MCF 10A (cell line): ENCODE results near the gene SLC4A2. TPM values are rescaled to one million over a fixed set of nuclear protein-coding genes. Genes with fewer than 3 reads are reported as not detected.

Experiments
- BruUV-seq: library from RNA; stranded (reverse); fragments of 400-500 nt; replicated peaks from 2 replicates; lab custom pipeline; 2021; lab: Mats Ljungman, UMichigan
- CTCF ChIA-PET: fragments of 300-600 bp; sonication (Branson Sonifier 250); formaldehyde crosslinking; extraction: SDS; loops from one replicate; lab custom pipeline; 2021; ENCODE audit warnings: antibody characterized with exemption, inconsistent platforms; lab: Yijun Ruan, JAX
- POLR2A ChIA-PET: fragments of 300-600, 350-650 bp; sonication (Branson Sonifier 250); formaldehyde crosslinking; extraction: SDS; loops from one replicate; lab custom pipeline; 2020; ENCODE audit warnings: antibody characterized with exemption, inconsistent platforms; lab: Yijun Ruan, JAX
- DNase-seq: peaks from one replicate; pipeline ENCODE4 v3.0.0-alpha.2; 2018; ENCODE audit not compliant: unreplicated experiment
- H3K27ac Mint-ChIP-seq: one replicate; pipeline ENCODE4 v1.8.0; 2022; ENCODE audit warnings: mild to moderate bottlenecking, low read depth, mixed read lengths; ENCODE audit not compliant: unreplicated experiment
- H3K27me3 Mint-ChIP-seq: one replicate; pipeline ENCODE4 v1.8.0; 2022; ENCODE audit warnings: mixed read lengths; ENCODE audit not compliant: insufficient read depth, unreplicated experiment
- H3K36me3 Mint-ChIP-seq: one replicate; pipeline ENCODE4 v1.8.0; 2022; ENCODE audit warnings: mild to moderate bottlenecking, moderate library complexity, mixed read lengths; ENCODE audit not compliant: insufficient read depth, unreplicated experiment
- H3K4me1 Mint-ChIP-seq: one replicate; pipeline ENCODE4 v1.8.0; 2022; ENCODE audit warnings: mixed read lengths; ENCODE audit not compliant: insufficient read depth, unreplicated experiment
- H3K4me3 Mint-ChIP-seq: one replicate; pipeline ENCODE4 v1.8.0; 2022; ENCODE audit warnings: mild to moderate bottlenecking, moderate library complexity, mixed read lengths; ENCODE audit not compliant: unreplicated experiment
- H3K9me3 Mint-ChIP-seq: one replicate; pipeline ENCODE4 v1.8.0; 2022; ENCODE audit warnings: mixed read lengths; ENCODE audit not compliant: unreplicated experiment
- CTCF ChIP-seq: fragments of 200-600 bp; IDR thresholded peaks from one replicate; pipeline ENCODE4 v1.8.0; 2022; ENCODE audit warnings: antibody characterized with exemption, mild to moderate bottlenecking; ENCODE audit not compliant: unreplicated experiment
- intact Hi-C: fragments of 100-400 bp; cut with micrococcal nuclease; formaldehyde crosslinking; loops from 2 replicates; pipeline ENCODE4 v1.14.1; 2022
- total RNA-seq: library from RNA; stranded (reverse); gene quantifications from 2 replicates; pipeline ENCODE4 v1.2.3, GENCODE V29; 2022

SLC4A2 gene
- total RNA-seq, 1 experiment from 2014 or later: 112 TPM

GRCh38 chr7:151095123-151095797, 35.9 kb downstream of the SLC4A2 start:
- no TSS peak for BruUV-seq
- intact Hi-C loops: no loop called here
- Mint-ChIP-seq H3K4me3 (no peak overlapping the region), H3K9me3 (no peaks in the 10 kb centered on the region), H3K4me1 (peaks cover 8% of the 10 kb centered on the region), H3K27ac (no peak overlapping the region), H3K27me3 (no peaks in the 10 kb centered on the region), H3K36me3 (peaks cover 18% of the 10 kb centered on the region)
- ChIA-PET CTCF (interaction anchor here (0.6 to 15.0 kb wide), 4 partner anchors 11 to 67 kb away, joined by 4 to 315 read pairs (median 7); partner anchors contain the start of gene ABCB8), POLR2A (interaction anchor here (0.5 kb wide), 1 partner anchor 240 kb away, joined by 3 read pairs; no protein-coding TSS in a partner anchor)
- no peak for TF ChIP-seq CTCF
- DNase-seq: no peak

- TF ChIP-seq CTCF: no peak
- ChIA-PET POLR2A (interaction anchor here (0.5 kb wide), 1 partner anchor 241 kb away, joined by 3 read pairs; no protein-coding TSS in a partner anchor), CTCF (interaction anchor here (1.1 to 15.0 kb wide), 2 partner anchors 14 to 68 kb away, joined by 7 to 315 read pairs; partner anchors contain the start of gene ABCB8)
- no peaks in the 10 kb centered on the region for H3K9me3 Mint-ChIP-seq
- no peaks in the 10 kb centered on the region for H3K27me3 Mint-ChIP-seq
- H3K27ac Mint-ChIP-seq: no peak overlapping the region
- no peak for DNase-seq
- BruUV-seq: no TSS peak
- H3K36me3 Mint-ChIP-seq: peaks cover 18% of the 10 kb centered on the region
- no peak overlapping the region for H3K4me3 Mint-ChIP-seq
- peaks cover 8% of the 10 kb centered on the region for H3K4me1 Mint-ChIP-seq
- intact Hi-C loops: no loop called here
These were observed 36.6 kb downstream of the SLC4A2 start for GRCh38 chr7:151095828-151096475.

GRCh38 chr7:151099486-151100211, 40.3 kb downstream of the SLC4A2 start:
- ChIA-PET CTCF (interaction anchor here (6.1 kb wide), 1 partner anchor 12 kb away, joined by 45 read pairs; no protein-coding TSS in a partner anchor), POLR2A (no interaction called here)
- H3K27ac Mint-ChIP-seq: no peak overlapping the region
- peaks cover 20% of the 10 kb centered on the region for H3K36me3 Mint-ChIP-seq
- no peak overlapping the region for H3K4me3 Mint-ChIP-seq
- no peak for TF ChIP-seq CTCF
- DNase-seq: no peak
- no peaks in the 10 kb centered on the region for H3K9me3 Mint-ChIP-seq
- peaks cover 5% of the 10 kb centered on the region for H3K4me1 Mint-ChIP-seq
- intact Hi-C loops: no loop called here
- no TSS peak for BruUV-seq
- no peaks in the 10 kb centered on the region for H3K27me3 Mint-ChIP-seq

GRCh38 chr7:151100921-151101320, 41.5 kb downstream of the SLC4A2 start:
- intact Hi-C loops: no loop called here
- CTCF ChIA-PET: interaction anchor here (0.6 to 6.1 kb wide), 3 partner anchors 11 to 64 kb away, joined by 3 to 45 read pairs (median 5); no protein-coding TSS in a partner anchor

More at GRCh38 chr7:151100921-151101320, 41.5 kb downstream of the SLC4A2 start:
- POLR2A ChIA-PET: interaction anchor here (0.9 kb wide), 1 partner anchor 73 kb away, joined by 3 read pairs; the partner anchor contains the start of gene ABCB8
- no peak overlapping the region for H3K4me3 Mint-ChIP-seq
- peaks cover 5% of the 10 kb centered on the region for H3K4me1 Mint-ChIP-seq
- H3K27ac Mint-ChIP-seq: no peak overlapping the region
- TF ChIP-seq CTCF: no peak
- H3K36me3 Mint-ChIP-seq: peaks cover 22% of the 10 kb centered on the region
- BruUV-seq: no TSS peak
- no peak for DNase-seq
- no peaks in the 10 kb centered on the region for H3K9me3 Mint-ChIP-seq
- H3K27me3 Mint-ChIP-seq: no peaks in the 10 kb centered on the region
